ENCODE data around the gene DCLRE1C. TPM values are rescaled to one million over a fixed set of nuclear protein-coding genes. Genes with fewer than 3 reads are reported as not detected.
"Not testable (repeated sequence)": the region's sequence is repeated elsewhere in the genome, so short reads cannot be mapped to it uniquely, and the experiment has no call there.

The DCLRE1C gene
- total and polyA plus RNA-seq, 2 experiments from 2014 or later, result 8.2 to 11.3 TPM

DNA sequence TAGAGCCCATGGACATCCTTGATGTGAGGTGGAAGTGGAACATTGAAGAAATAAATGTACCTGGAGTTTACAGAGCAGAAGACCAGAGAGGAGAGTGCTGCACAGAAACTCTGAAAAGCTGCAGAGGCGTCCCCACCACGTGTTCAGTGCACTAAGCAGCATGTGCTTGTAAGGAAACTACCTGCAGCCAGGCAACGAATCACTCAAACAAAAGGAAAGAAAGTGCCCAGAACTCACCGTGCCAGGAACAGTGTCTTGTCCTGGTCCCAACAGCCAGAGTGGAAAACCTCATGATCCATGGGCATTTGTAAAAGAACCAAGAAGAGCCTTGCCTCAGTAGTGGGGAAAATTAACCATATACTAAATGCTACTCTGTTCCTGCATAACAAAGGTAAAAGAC is 42.9 kb downstream of the DCLRE1C start:
- no peak for TF ChIP-seq EZH2 (IDR thresholded peaks at IDR 0.05; ENCODE audit: insufficient read depth, poor library complexity, severe bottlenecking)
- no peak for TF ChIP-seq EZH2phosphoT487 (IDR thresholded peaks at IDR 0.05; ENCODE audit: insufficient read depth, low read depth)
- 95 to 100% methylated on average over 4 of the region's 4 CpGs for WGBS, 2 experiments (ENCODE audit: low coverage in 1 of 2, low lambda C conversion rate in 2 of 2, missing lambda C conversion rate in 2 of 2)
- Histone ChIP-seq H3K9ac (no peak overlapping the region), H3K27ac (no peak overlapping the region), H3K4me1 (ENCODE audit: insufficient read depth) (no peaks in the 10 kb centered on the region), H4K20me1 (ENCODE audit: insufficient read depth) (no peaks in the 10 kb centered on the region), H2AFZ (no peak overlapping the region), H3K36me3 (ENCODE audit: low read depth) (peaks cover 42% of the 10 kb centered on the region), H3K27me3 (replicated peaks; ENCODE audit: insufficient read depth) (no peaks in the 10 kb centered on the region), H3K4me3 (no peak overlapping the region), H3K9me3 (ENCODE audit: low read depth) (no peaks in the 10 kb centered on the region), H3K79me2 (ENCODE audit: insufficient read depth) (no peaks in the 10 kb centered on the region; the same call in 1 of the 2 replicates), H3K9me2 (ENCODE audit: insufficient read depth) (no peaks in the 10 kb centered on the region), H3F3A (ENCODE audit: insufficient read depth) (no peaks in the 10 kb centered on the region; the same call in 1 of the 2 replicates), H3K4me2 (ENCODE audit: unreplicated experiment) (no peak overlapping the region)
- in situ Hi-C loops (cut with MboI), result no loop called here
- no peak for DNase-seq

DNA sequence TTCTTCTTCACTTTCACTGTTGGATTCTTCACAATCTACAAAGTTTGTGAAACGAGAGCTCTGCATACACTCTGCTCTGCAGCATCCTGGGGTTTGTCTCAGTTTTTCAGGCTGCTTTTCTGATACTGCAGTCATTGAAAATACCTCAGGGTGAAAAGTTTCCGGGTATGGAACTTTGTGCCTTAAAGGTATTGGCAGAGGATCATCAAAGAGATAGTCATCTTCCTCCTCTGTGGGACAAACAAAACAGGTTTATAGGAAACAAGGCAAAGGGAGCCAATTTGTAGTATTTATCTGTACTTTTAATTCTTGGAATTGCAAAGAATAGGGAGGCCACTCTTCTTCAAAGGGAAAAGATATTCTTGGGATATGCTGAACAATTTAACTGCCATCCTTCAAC is 44.8 kb downstream of the DCLRE1C start:
- Histone ChIP-seq H3K4me2 (ENCODE audit: unreplicated experiment) (no peak overlapping the region), H3K9me2 (ENCODE audit: insufficient read depth) (no peaks in the 10 kb centered on the region), H3K27me3 (replicated peaks; ENCODE audit: insufficient read depth) (no peaks in the 10 kb centered on the region), H3K9ac (no peak overlapping the region), H3K9me3 (ENCODE audit: low read depth) (no peaks in the 10 kb centered on the region), H3F3A (ENCODE audit: insufficient read depth) (peaks cover 6% of the 10 kb centered on the region), H2AFZ (no peak overlapping the region), H4K20me1 (ENCODE audit: insufficient read depth) (no peaks in the 10 kb centered on the region), H3K4me1 (ENCODE audit: insufficient read depth) (no peaks in the 10 kb centered on the region), H3K79me2 (ENCODE audit: insufficient read depth) (no peaks in the 10 kb centered on the region; the same call in 1 of the 2 replicates), H3K27ac (no peak overlapping the region), H3K36me3 (ENCODE audit: low read depth) (peaks cover 40% of the 10 kb centered on the region), H3K4me3 (no peak overlapping the region)
- in situ Hi-C loops (cut with MboI), result no loop called here
- 93 to 95% methylated on average over 2 of the region's 2 CpGs for WGBS, 2 experiments (ENCODE audit: low coverage in 1 of 2, low lambda C conversion rate in 2 of 2, missing lambda C conversion rate in 2 of 2)
- TF ChIP-seq EZH2phosphoT487 (IDR thresholded peaks at IDR 0.05; ENCODE audit: insufficient read depth, low read depth), result no peak
- TF ChIP-seq EZH2 (IDR thresholded peaks at IDR 0.05; ENCODE audit: insufficient read depth, poor library complexity, severe bottlenecking), result no peak
- DNase-seq, result no peak

DNA sequence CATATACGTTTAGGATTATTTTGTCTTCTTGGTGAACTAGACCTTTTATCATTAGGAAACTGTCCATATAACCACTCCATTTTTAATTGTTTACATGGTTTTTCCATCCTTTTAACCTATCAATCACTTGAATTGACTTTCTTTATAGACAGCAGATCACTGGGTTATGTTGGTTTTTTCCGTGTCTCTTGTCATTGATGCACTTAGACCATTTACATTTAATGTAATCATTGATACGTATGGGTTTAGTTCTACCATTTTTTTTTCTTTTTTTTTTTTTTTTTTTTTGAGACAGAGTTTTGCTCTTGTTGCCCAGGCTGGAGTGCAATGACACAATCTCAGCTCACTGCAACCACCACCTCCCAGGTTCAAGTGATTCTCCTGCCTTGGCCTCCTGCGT is 46.3 kb downstream of the DCLRE1C start:
- peaks cover 34% of the 10 kb centered on the region for H3K36me3 ChIP-seq (ENCODE audit: low read depth)
- H3K79me2 ChIP-seq (ENCODE audit: insufficient read depth); H3K9me2 ChIP-seq (ENCODE audit: insufficient read depth); H3F3A ChIP-seq (ENCODE audit: insufficient read depth); in situ Hi-C loops (cut with MboI); H3K4me3 ChIP-seq; H3K9me3 ChIP-seq (ENCODE audit: low read depth); H4K20me1 ChIP-seq (ENCODE audit: insufficient read depth); H3K9ac ChIP-seq; DNase-seq; H3K27me3 ChIP-seq (replicated peaks; ENCODE audit: insufficient read depth); H3K27ac ChIP-seq; H3K4me2 ChIP-seq (ENCODE audit: unreplicated experiment); H3K4me1 ChIP-seq (ENCODE audit: insufficient read depth); H2AFZ ChIP-seq: not testable (repeated sequence)
- WGBS, 2 experiments (ENCODE audit: low coverage in 1 of 2, low lambda C conversion rate in 2 of 2, missing lambda C conversion rate in 2 of 2), result 96 to 98% methylated on average over 4 of the region's 4 CpGs

GRCh38 chr10:14906765-14907164 is 47.1 kb downstream of the DCLRE1C start:
- no peak for DNase-seq
- no peaks in the 10 kb centered on the region for H3K9me2 ChIP-seq (ENCODE audit: insufficient read depth)
- no peak overlapping the region for H2AFZ ChIP-seq
- H3K4me2 ChIP-seq (ENCODE audit: unreplicated experiment), result no peak overlapping the region
- no peaks in the 10 kb centered on the region for H3K79me2 ChIP-seq (ENCODE audit: insufficient read depth)
- no peak overlapping the region for H3K9ac ChIP-seq
- H3K27me3 ChIP-seq (replicated peaks; ENCODE audit: insufficient read depth), result no peaks in the 10 kb centered on the region
- peaks cover 6% of the 10 kb centered on the region for H3F3A ChIP-seq (ENCODE audit: insufficient read depth)
- H3K36me3 ChIP-seq (ENCODE audit: low read depth), result peaks cover 26% of the 10 kb centered on the region
- no peak overlapping the region for H3K4me3 ChIP-seq
- WGBS, 2 experiments (ENCODE audit: low coverage in 1 of 2, low lambda C conversion rate in 2 of 2, missing lambda C conversion rate in 2 of 2), result 98% methylated on average over 2 of the region's 2 CpGs
- no peaks in the 10 kb centered on the region for H3K9me3 ChIP-seq (ENCODE audit: low read depth)
- no peak for TF ChIP-seq EZH2 (IDR thresholded peaks at IDR 0.05; ENCODE audit: insufficient read depth, poor library complexity, severe bottlenecking)
- no peak for TF ChIP-seq EZH2phosphoT487 (IDR thresholded peaks at IDR 0.05; ENCODE audit: insufficient read depth, low read depth)
- H3K27ac ChIP-seq, result no peak overlapping the region
- in situ Hi-C loops (cut with MboI), result no loop called here
- no peaks in the 10 kb centered on the region for H4K20me1 ChIP-seq (ENCODE audit: insufficient read depth)
- H3K4me1 ChIP-seq (ENCODE audit: insufficient read depth), result no peaks in the 10 kb centered on the region

GRCh38 chr10:14905890-14906289 is 48.0 kb downstream of the DCLRE1C start:
- no peak overlapping the region for H2AFZ ChIP-seq
- no peak overlapping the region for H3K4me3 ChIP-seq
- no peaks in the 10 kb centered on the region for H3K4me1 ChIP-seq (ENCODE audit: insufficient read depth)
- H3K79me2 ChIP-seq (ENCODE audit: insufficient read depth), result no peaks in the 10 kb centered on the region
- peaks cover 26% of the 10 kb centered on the region for H3K36me3 ChIP-seq (ENCODE audit: low read depth)
- H3K4me2 ChIP-seq (ENCODE audit: unreplicated experiment), result no peak overlapping the region
- no peaks in the 10 kb centered on the region for H4K20me1 ChIP-seq (ENCODE audit: insufficient read depth)
- no peak for DNase-seq
- TF ChIP-seq EZH2 (IDR thresholded peaks at IDR 0.05; ENCODE audit: insufficient read depth, poor library complexity, severe bottlenecking) (no peak), EZH2phosphoT487 (IDR thresholded peaks at IDR 0.05; ENCODE audit: insufficient read depth, low read depth) (no peak)
- in situ Hi-C loops (cut with MboI), result no loop called here
- no peak overlapping the region for H3K9ac ChIP-seq
- no peak overlapping the region for H3K27ac ChIP-seq
- H3K27me3 ChIP-seq (replicated peaks; ENCODE audit: insufficient read depth), result no peaks in the 10 kb centered on the region
- 100% methylated on average over 2 of the region's 2 CpGs for WGBS, 2 experiments (ENCODE audit: low coverage in 1 of 2, low lambda C conversion rate in 2 of 2, missing lambda C conversion rate in 2 of 2)
- H3K9me3 ChIP-seq (ENCODE audit: low read depth), result no peaks in the 10 kb centered on the region
- H3F3A ChIP-seq (ENCODE audit: insufficient read depth), result peaks cover 6% of the 10 kb centered on the region
- H3K9me2 ChIP-seq (ENCODE audit: insufficient read depth), result no peaks in the 10 kb centered on the region

Measured in GM23248 (cell line).